ENCODE measurements around the gene EPB41. TPM values are rescaled to one million over a fixed set of nuclear protein-coding genes. Genes with fewer than 3 reads are reported as not detected.

Gene EPB41
- total RNA-seq, 1 experiment from 2014 or later = 20.2 TPM

DNA sequence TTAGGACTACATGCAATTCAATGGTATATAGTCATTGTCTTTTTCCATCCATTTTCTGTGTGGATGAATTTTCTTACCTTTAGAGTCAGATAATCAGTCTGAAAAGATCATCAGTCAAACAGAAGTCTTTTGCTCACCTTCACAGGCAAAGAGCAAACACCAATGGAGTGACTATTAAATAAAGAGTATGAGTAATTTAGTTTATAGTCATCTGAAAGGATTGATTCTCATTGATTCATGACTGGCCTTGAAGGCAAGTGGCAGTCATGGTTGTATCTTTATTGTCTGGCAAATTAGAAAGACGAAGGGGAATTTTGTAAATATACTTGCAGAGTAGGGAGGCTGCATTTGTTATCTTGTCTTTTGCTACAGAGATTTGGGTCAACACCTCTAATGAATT lies 89.9 kb downstream of the EPB41 start:
- POLR2A ChIA-PET = no interaction called here
- no peaks in the 10 kb centered on the region for H3K27me3 ChIP-seq (ENCODE audit: control insufficient read depth, insufficient read depth, low read length)
- no peak overlapping the region for H3K4me3 ChIP-seq (ENCODE audit: low read depth in 2 of 2, low read length in 2 of 2)
- BruUV-seq (replicated peaks) = no TSS peak
- no peak for ATAC-seq
- TF ChIP-seq SIN3A (IDR thresholded peaks at IDR 0.05; ENCODE audit: borderline replicate concordance, insufficient read depth, low read depth, low read length) = no peak
- TF ChIP-seq, protein P1, sequence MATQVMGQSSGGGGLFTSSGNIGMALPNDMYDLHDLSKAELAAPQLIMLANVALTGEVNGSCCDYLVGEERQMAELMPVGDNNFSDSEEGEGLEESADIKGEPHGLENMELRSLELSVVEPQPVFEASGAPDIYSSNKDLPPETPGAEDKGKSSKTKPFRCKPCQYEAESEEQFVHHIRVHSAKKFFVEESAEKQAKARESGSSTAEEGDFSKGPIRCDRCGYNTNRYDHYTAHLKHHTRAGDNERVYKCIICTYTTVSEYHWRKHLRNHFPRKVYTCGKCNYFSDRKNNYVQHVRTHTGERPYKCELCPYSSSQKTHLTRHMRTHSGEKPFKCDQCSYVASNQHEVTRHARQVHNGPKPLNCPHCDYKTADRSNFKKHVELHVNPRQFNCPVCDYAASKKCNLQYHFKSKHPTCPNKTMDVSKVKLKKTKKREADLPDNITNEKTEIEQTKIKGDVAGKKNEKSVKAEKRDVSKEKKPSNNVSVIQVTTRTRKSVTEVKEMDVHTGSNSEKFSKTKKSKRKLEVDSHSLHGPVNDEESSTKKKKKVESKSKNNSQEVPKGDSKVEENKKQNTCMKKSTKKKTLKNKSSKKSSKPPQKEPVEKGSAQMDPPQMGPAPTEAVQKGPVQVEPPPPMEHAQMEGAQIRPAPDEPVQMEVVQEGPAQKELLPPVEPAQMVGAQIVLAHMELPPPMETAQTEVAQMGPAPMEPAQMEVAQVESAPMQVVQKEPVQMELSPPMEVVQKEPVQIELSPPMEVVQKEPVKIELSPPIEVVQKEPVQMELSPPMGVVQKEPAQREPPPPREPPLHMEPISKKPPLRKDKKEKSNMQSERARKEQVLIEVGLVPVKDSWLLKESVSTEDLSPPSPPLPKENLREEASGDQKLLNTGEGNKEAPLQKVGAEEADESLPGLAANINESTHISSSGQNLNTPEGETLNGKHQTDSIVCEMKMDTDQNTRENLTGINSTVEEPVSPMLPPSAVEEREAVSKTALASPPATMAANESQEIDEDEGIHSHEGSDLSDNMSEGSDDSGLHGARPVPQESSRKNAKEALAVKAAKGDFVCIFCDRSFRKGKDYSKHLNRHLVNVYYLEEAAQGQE (IDR thresholded peaks at IDR 0.05; ENCODE audit: insufficient read depth in 1 of 2, low read depth in 2 of 2, low read length in 1 of 2) = no peak
- TF ChIP-seq, protein P2, sequence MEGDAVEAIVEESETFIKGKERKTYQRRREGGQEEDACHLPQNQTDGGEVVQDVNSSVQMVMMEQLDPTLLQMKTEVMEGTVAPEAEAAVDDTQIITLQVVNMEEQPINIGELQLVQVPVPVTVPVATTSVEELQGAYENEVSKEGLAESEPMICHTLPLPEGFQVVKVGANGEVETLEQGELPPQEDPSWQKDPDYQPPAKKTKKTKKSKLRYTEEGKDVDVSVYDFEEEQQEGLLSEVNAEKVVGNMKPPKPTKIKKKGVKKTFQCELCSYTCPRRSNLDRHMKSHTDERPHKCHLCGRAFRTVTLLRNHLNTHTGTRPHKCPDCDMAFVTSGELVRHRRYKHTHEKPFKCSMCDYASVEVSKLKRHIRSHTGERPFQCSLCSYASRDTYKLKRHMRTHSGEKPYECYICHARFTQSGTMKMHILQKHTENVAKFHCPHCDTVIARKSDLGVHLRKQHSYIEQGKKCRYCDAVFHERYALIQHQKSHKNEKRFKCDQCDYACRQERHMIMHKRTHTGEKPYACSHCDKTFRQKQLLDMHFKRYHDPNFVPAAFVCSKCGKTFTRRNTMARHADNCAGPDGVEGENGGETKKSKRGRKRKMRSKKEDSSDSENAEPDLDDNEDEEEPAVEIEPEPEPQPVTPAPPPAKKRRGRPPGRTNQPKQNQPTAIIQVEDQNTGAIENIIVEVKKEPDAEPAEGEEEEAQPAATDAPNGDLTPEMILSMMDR (IDR thresholded peaks at IDR 0.05) = no peak
- H3K36me3 ChIP-seq (ENCODE audit: control insufficient read depth, insufficient read depth, low read length) = no peaks in the 10 kb centered on the region
- H3K9me3 ChIP-seq (ENCODE audit: control insufficient read depth, insufficient read depth, low read depth, low read length) = no peaks in the 10 kb centered on the region
- DNase-seq (ENCODE audit: low read depth, low spot score) = no peak
- CTCF ChIA-PET = no interaction called here
- intact Hi-C loops (cut with micrococcal nuclease; ENCODE audit: unreplicated experiment) = no loop called here
- no peaks in the 10 kb centered on the region for H3K4me1 ChIP-seq (ENCODE audit: control insufficient read depth, insufficient read depth, low read length)
- in situ Hi-C loops (cut with HindIII; ENCODE audit: low pct_unique_long_range_greater_than_20kb, low sequenced_read_pairs) = no loop called here
- H3K27ac ChIP-seq (ENCODE audit: low read length) = no peak overlapping the region

GRCh38 chr1:29004798-29005197 lies 90.4 kb downstream of the EPB41 start:
- ChIA-PET POLR2A (no interaction called here), CTCF (interaction anchor here (0.6 kb wide), 1 partner anchor 121 kb away, joined by 6 read pairs; no protein-coding TSS in a partner anchor)
- DNase-seq (ENCODE audit: low read depth, low spot score) = no peak
- no peak for ATAC-seq
- TF ChIP-seq, protein P2 (IDR thresholded peaks at IDR 0.05) = no peak
- TF ChIP-seq, protein P1 (IDR thresholded peaks at IDR 0.05; ENCODE audit: insufficient read depth in 1 of 2, low read depth in 2 of 2, low read length in 1 of 2) = no peak
- no peak for TF ChIP-seq POLR2AphosphoS5 (IDR thresholded peaks at IDR 0.05; ENCODE audit: low read depth, low read length)
- TF ChIP-seq SIN3A (IDR thresholded peaks at IDR 0.05; ENCODE audit: borderline replicate concordance, insufficient read depth, low read depth, low read length) = no peak
- TF ChIP-seq TCF7L2 (IDR thresholded peaks at IDR 0.05; ENCODE audit: low read depth, low read length) = no peak
- in situ Hi-C loops (cut with HindIII; ENCODE audit: low pct_unique_long_range_greater_than_20kb, low sequenced_read_pairs) = no loop called here
- Histone ChIP-seq H3K9me3 (ENCODE audit: control insufficient read depth, insufficient read depth, low read depth, low read length) (no peaks in the 10 kb centered on the region), H3K4me1 (ENCODE audit: control insufficient read depth, insufficient read depth, low read length) (no peaks in the 10 kb centered on the region), H3K4me3 (ENCODE audit: low read depth in 2 of 2, low read length in 2 of 2) (no peak overlapping the region), H3K27me3 (ENCODE audit: control insufficient read depth, insufficient read depth, low read length) (no peaks in the 10 kb centered on the region), H3K27ac (ENCODE audit: low read length) (no peak overlapping the region), H3K36me3 (ENCODE audit: control insufficient read depth, insufficient read depth, low read length) (no peaks in the 10 kb centered on the region)
- intact Hi-C loops (cut with micrococcal nuclease; ENCODE audit: unreplicated experiment) = no loop called here
- no TSS peak for BruUV-seq (replicated peaks)
